Gastroesophageal sphincter (tissue), 3 donors: Measurements from ENCODE around the gene PNPLA7.

ENCODE experiments used
- POLR2A ChIP-seq, 2 donors: fragments of 450-650 bp; IDR thresholded peaks; one replicate each; pipeline ENCODE4 v1.6.1; 2017; ENCODE audit warnings: antibody characterized with exemption in 2 of 2, mild to moderate bottlenecking in 2 of 2, moderate library complexity in 1 of 2
- TF ChIP-seq, protein P1 (sequence below), 4 experiments: fragments of 200-600 bp in 2 of 4; fragments of 450-650 bp in 2 of 4; sonication (generic) in 1 of 4; IDR thresholded peaks; one replicate each; pipeline ENCODE4 v1.5.1; 2017 to 2019; ENCODE audit warnings: antibody characterized with exemption in 4 of 4, mild to moderate bottlenecking in 2 of 4, moderate library complexity in 2 of 4

GRCh38 chr9:137497921-137498719 is 52.1 kb downstream of the PNPLA7 start:
- TF ChIP-seq, protein P1, sequence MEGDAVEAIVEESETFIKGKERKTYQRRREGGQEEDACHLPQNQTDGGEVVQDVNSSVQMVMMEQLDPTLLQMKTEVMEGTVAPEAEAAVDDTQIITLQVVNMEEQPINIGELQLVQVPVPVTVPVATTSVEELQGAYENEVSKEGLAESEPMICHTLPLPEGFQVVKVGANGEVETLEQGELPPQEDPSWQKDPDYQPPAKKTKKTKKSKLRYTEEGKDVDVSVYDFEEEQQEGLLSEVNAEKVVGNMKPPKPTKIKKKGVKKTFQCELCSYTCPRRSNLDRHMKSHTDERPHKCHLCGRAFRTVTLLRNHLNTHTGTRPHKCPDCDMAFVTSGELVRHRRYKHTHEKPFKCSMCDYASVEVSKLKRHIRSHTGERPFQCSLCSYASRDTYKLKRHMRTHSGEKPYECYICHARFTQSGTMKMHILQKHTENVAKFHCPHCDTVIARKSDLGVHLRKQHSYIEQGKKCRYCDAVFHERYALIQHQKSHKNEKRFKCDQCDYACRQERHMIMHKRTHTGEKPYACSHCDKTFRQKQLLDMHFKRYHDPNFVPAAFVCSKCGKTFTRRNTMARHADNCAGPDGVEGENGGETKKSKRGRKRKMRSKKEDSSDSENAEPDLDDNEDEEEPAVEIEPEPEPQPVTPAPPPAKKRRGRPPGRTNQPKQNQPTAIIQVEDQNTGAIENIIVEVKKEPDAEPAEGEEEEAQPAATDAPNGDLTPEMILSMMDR (IDR thresholded peaks at IDR 0.05): no peak
- no peak for TF ChIP-seq POLR2A (IDR thresholded peaks at IDR 0.05)
